K562 (cell line): ENCODE measurements around the gene EMC9. TPM values are rescaled to one million over a fixed set of nuclear protein-coding genes. Genes with fewer than 3 reads are reported as not detected.

Experiments used
- BRF2 ChIP-seq: IDR thresholded peaks from 3 replicates; pipeline ENCODE4 v1.6.1; 2011; ENCODE audit warnings: borderline replicate concordance, mild to moderate bottlenecking; ENCODE audit not compliant: insufficient read length, insufficient read depth
- CTBP1 ChIP-seq: fragments of 450-650 bp; IDR thresholded peaks from 2 replicates; pipeline ENCODE4 v1.6.1; 2016; ENCODE audit warnings: borderline replicate concordance
- DIDO1 ChIP-seq: fragments of 450-650 bp; IDR thresholded peaks from 2 replicates; pipeline ENCODE4 v1.6.1; 2016; ENCODE audit warnings: low read depth, missing biosample characterization, missing genetic modification characterization
- ELF4 ChIP-seq: fragments of 450-650 bp; formaldehyde crosslinking; IDR thresholded peaks from 2 replicates; pipeline ENCODE4 v1.4.0; 2022; ENCODE audit warnings: missing genetic modification characterization
- ESRRA ChIP-seq: fragments of 450-650 bp; IDR thresholded peaks from 2 replicates; pipeline ENCODE4 v1.6.1; 2014; ENCODE audit warnings: low read depth, mild to moderate bottlenecking, moderate library complexity, borderline replicate concordance
- FOXK2 ChIP-seq, 2 experiments: fragments of 450-650 bp; IDR thresholded peaks in 1 of 2; conservative IDR thresholded peaks in 1 of 2; 2 replicates each; pipeline ENCODE4 v1.6.1; 2016; ENCODE audit warnings: low read depth in 2 of 2, mild to moderate bottlenecking in 1 of 2
- GABPB1 ChIP-seq: sonication (generic); formaldehyde crosslinking; IDR thresholded peaks from 2 replicates; pipeline ENCODE4 v1.8.0; 2022; ENCODE audit warnings: mild to moderate bottlenecking, missing genetic modification reagents
- HNRNPLL ChIP-seq: fragments of 200-400 bp; formaldehyde crosslinking; IDR thresholded peaks from 2 replicates; pipeline ENCODE4 v1.6.1; 2017; ENCODE audit warnings: low read length, low read depth, mild to moderate bottlenecking; ENCODE audit not compliant: poor library complexity, severe bottlenecking
- KAT2B ChIP-seq: IDR thresholded peaks from one replicate; pipeline ENCODE4 v1.6.1; 2012; ENCODE audit warnings: low read depth, mild to moderate bottlenecking, control low read depth, inconsistent platforms, low read length, moderate library complexity
- MXI1 ChIP-seq: IDR thresholded peaks from 2 replicates; pipeline ENCODE4 v1.6.1; 2011; ENCODE audit warnings: low read depth, mild to moderate bottlenecking, improper control_type of control experiment, low read length
- MYNN ChIP-seq, 2 experiments: sonication (generic); formaldehyde crosslinking in 1 of 2; IDR thresholded peaks; 2 replicates each; pipeline versions ENCODE4 v1.5.0 to v1.6.1; 2016 to 2020; ENCODE audit warnings: antibody characterized with exemption in 1 of 2, missing genetic modification reagents in 1 of 2
- NKRF ChIP-seq: fragments of 450-650 bp; IDR thresholded peaks from 2 replicates; pipeline ENCODE4 v1.6.1; 2016; ENCODE audit warnings: borderline replicate concordance
- PHF8 ChIP-seq: fragments of 200-600 bp; sonication (generic); IDR thresholded peaks from 2 replicates; pipeline ENCODE4 v1.6.1; 2012; ENCODE audit warnings: mixed run types, mild to moderate bottlenecking, inconsistent platforms, low read length, moderate library complexity, borderline replicate concordance
- PML ChIP-seq: IDR thresholded peaks from 2 replicates; pipeline ENCODE4 v1.6.1; 2012; ENCODE audit warnings: low read length, inconsistent platforms
- POLR2AphosphoS5 ChIP-seq: IDR thresholded peaks from 2 replicates; pipeline ENCODE4 v1.6.1; 2011; ENCODE audit warnings: mild to moderate bottlenecking, low read depth, low read length, moderate library complexity; ENCODE audit not compliant: control insufficient read depth, insufficient read depth
- RBFOX2 ChIP-seq: fragments of 200-400 bp; formaldehyde crosslinking; IDR thresholded peaks from 2 replicates; pipeline ENCODE4 v1.6.1; 2017; ENCODE audit warnings: low read depth, mild to moderate bottlenecking, low read length, moderate library complexity
- TGIF2 ChIP-seq: sonication (generic); formaldehyde crosslinking; IDR thresholded peaks from 2 replicates; pipeline ENCODE4 v1.8.1; 2022; ENCODE audit warnings: mild to moderate bottlenecking, missing genetic modification reagents, moderate library complexity
- ZBTB11 ChIP-seq, 3 experiments: fragments of 200-800 bp in 1 of 3; fragments of 250-450 bp in 1 of 3; fragments of 450-650 bp in 1 of 3; sonication (Bioruptor Pico) in 1 of 3; sonication (Bioruptor generic) in 1 of 3; formaldehyde crosslinking in 1 of 3; IDR thresholded peaks; 2 replicates each; pipeline versions ENCODE4 v1.6.1 to v1.8.0; 2016 to 2022; ENCODE audit warnings: mild to moderate bottlenecking in 2 of 3, missing genetic modification characterization in 2 of 3, missing compliant biosample characterization in 1 of 3, moderate library complexity in 1 of 3
- ZNF431 ChIP-seq: sonication (generic); formaldehyde crosslinking; IDR thresholded peaks from 2 replicates; pipeline ENCODE4 v1.8.0; 2022; ENCODE audit warnings: mild to moderate bottlenecking, missing genetic modification reagents
- ZZZ3 ChIP-seq: fragments of 450-650 bp; IDR thresholded peaks from 2 replicates; pipeline ENCODE4 v1.6.1; 2016; ENCODE audit warnings: antibody characterized with exemption, mild to moderate bottlenecking, moderate library complexity
- polyA plus RNA-seq, 8 experiments: library from polyadenylated mRNA; depleted of rRNA in 4 of 8; stranded (reverse) in 5 of 8; unstranded in 3 of 8; fragments of >200 nt; fragmentation: Nextera tagmentation in 2 of 8; fragmentation: Illumina TruSeq in 1 of 8; extraction: Ambion mirVana in 2 of 8; extraction: Trizol in 1 of 8; gene quantifications; 2 replicates each; pipeline versions ENCODE4 v1.2.1 to v1.2.3, GENCODE V29; 2011 to 2014; ENCODE audit warnings: inconsistent platforms in 1 of 8, missing spikeins in 1 of 8
- total RNA-seq, 7 experiments: library from RNA; depleted of rRNA in 6 of 7; stranded (reverse); fragments of >200 nt in 6 of 7; fragmentation: Illumina TruSeq in 2 of 7; extraction: Trizol in 2 of 7; gene quantifications; 2 replicates each; pipeline versions ENCODE4 v1.2.1 to v1.2.3, GENCODE V29; 2011 to 2021; ENCODE audit warnings: low replicate concordance in 1 of 7

The EMC9 gene
- total and polyA plus RNA-seq, 9 of the 15 experiments (the other 6 are each of a cell fraction or from before 2014, with no cell fraction given): 3.1 to 13.2 (median 7.8) TPM

GRCh38 chr14:24188251-24189058, 47.1 kb upstream of the EMC9 start, which contains the start of gene IPO4 (continued):
- TF ChIP-seq NKRF (peak; percentile 99), DIDO1 (tag) (peak; percentile 78; the same call in 1 of the 2 replicates), MXI1 (peak; percentile 99), FOXK2 (conservative IDR thresholded peaks at IDR 0.05 in 1 of 2, IDR thresholded peaks at IDR 0.05 in 1 of 2; ENCODE audit: low read depth in 2 of 2) (peak; percentile 55 to 69), RBFOX2 (peak; percentile 91), ELF4 (CRISPR knock-in tag) (0 out of 2 replicates have a peak, but pooled peaks have one; percentile 21), PHF8 (peak; percentile 70; the same call in 1 of the 2 replicates), ZNF431 (CRISPR knock-in tag) (no peak), ZBTB11 (CRISPR knock-in tag; IDR thresholded peaks at IDR 0.05) (peak; percentile 98 to 100 (median 99)), KAT2B (no peak), HNRNPLL (peak; percentile 91), CTBP1 (0 out of 2 replicates have a peak, but pooled peaks have one; percentile 19), ESRRA (peak; percentile 77; the same call in 1 of the 2 replicates), ZZZ3 (no peak), BRF2 (no peak), GABPB1 (peak; percentile 100), TGIF2 (CRISPR knock-in tag) (peak; percentile 76; the same call in 1 of the 2 replicates), PML (no peak), POLR2AphosphoS5 (peak; percentile 58; the same call in 1 of the 2 replicates), MYNN (IDR thresholded peaks at IDR 0.05) (peak; percentile 61; the same call in 1 of the 2 replicates), MYNN (CRISPR knock-in tag; IDR thresholded peaks at IDR 0.05) (no peak)
